SU-DHL-6 (cell line): ENCODE measurements around the gene ZNF804B.

ENCODE experiments used
- H2AFZ ChIP-seq: fragments of 200-600 bp; sonication (generic); 2 replicates; pipeline ENCODE4 v1.6.1; 2014; ENCODE audit warnings: low read depth, mild to moderate bottlenecking, moderate library complexity, mixed read lengths, antibody characterized with exemption, low read length; ENCODE audit not compliant: severe bottlenecking
- H3F3A ChIP-seq: fragments of 200-600 bp; shearing (Covaris generic); 2 replicates; pipeline ENCODE4 v1.6.0; 2016; ENCODE audit warnings: antibody characterized with exemption, mild to moderate bottlenecking; ENCODE audit not compliant: insufficient read depth
- H3K27ac ChIP-seq: fragments of 200-600 bp; sonication (generic); 2 replicates; pipeline ENCODE4 v1.5.1; 2016; ENCODE audit warnings: low read depth, mild to moderate bottlenecking, low read length, moderate library complexity, mixed read lengths
- H3K27me3 ChIP-seq: fragments of 200-600 bp; sonication (generic), shearing (Covaris generic); 2 replicates; pipeline ENCODE4 v1.6.0; 2014; ENCODE audit warnings: mild to moderate bottlenecking, low read length
- H3K36me3 ChIP-seq: fragments of 200-600 bp; sonication (generic); 2 replicates; pipeline ENCODE4 v1.6.1; 2014; ENCODE audit warnings: mild to moderate bottlenecking, low read length, mixed read lengths
- H3K4me2 ChIP-seq: fragments of 300-600, 200-600 bp; shearing (Covaris generic), sonication (generic); 2 replicates; pipeline ENCODE4 v1.6.0; 2014; ENCODE audit warnings: low read length, low read depth, mild to moderate bottlenecking; ENCODE audit not compliant: poor library complexity, severe bottlenecking
- H3K4me3 ChIP-seq: fragments of 200-600 bp; sonication (generic); 2 replicates; pipeline ENCODE4 v1.5.1; 2014; ENCODE audit warnings: antibody characterized with exemption, low read length, mild to moderate bottlenecking, mixed read lengths; ENCODE audit not compliant: insufficient read depth, poor library complexity, severe bottlenecking
- H3K79me2 ChIP-seq: fragments of 200-600 bp; sonication (generic); 2 replicates; pipeline ENCODE4 v1.6.1; 2014; ENCODE audit warnings: mild to moderate bottlenecking, low read length, moderate library complexity; ENCODE audit not compliant: insufficient read depth
- H3K9ac ChIP-seq: fragments of 200-600 bp; sonication (generic); 2 replicates; pipeline ENCODE4 v1.7.0; 2014; ENCODE audit warnings: mild to moderate bottlenecking, low read length
- H3K9me2 ChIP-seq: fragments of 200-600 bp; sonication (generic); replicated peaks from 2 replicates; pipeline ENCODE4 v1.6.1; 2014; ENCODE audit warnings: low read length; ENCODE audit not compliant: insufficient read depth
- H3K9me3 ChIP-seq: fragments of 200-600 bp; sonication (generic); 2 replicates; pipeline ENCODE4 v1.6.1; 2014; ENCODE audit warnings: low read length, mixed read lengths; ENCODE audit not compliant: insufficient read depth
- H4K20me1 ChIP-seq: fragments of 200-600 bp; sonication (generic); 2 replicates; pipeline ENCODE4 v1.6.1; 2014; ENCODE audit warnings: low read depth, mild to moderate bottlenecking, antibody characterized with exemption, low read length, moderate library complexity, mixed read lengths
- EZH2phosphoT487 ChIP-seq: fragments of 200-600 bp; sonication (generic), shearing (Covaris generic); conservative IDR thresholded peaks from 2 replicates; pipeline ENCODE4 v1.6.1; 2018; ENCODE audit warnings: mild to moderate bottlenecking, antibody characterized with exemption, low read length, moderate library complexity, mixed read lengths
- TF ChIP-seq, protein P1 (sequence below): fragments of 200-600 bp; sonication (generic); IDR thresholded peaks from one replicate; pipeline ENCODE4 v1.5.1; 2017; ENCODE audit warnings: antibody characterized with exemption, mild to moderate bottlenecking, low read length, moderate library complexity; ENCODE audit not compliant: insufficient read depth, poor library complexity, severe bottlenecking

ZNF804B gene

DNA sequence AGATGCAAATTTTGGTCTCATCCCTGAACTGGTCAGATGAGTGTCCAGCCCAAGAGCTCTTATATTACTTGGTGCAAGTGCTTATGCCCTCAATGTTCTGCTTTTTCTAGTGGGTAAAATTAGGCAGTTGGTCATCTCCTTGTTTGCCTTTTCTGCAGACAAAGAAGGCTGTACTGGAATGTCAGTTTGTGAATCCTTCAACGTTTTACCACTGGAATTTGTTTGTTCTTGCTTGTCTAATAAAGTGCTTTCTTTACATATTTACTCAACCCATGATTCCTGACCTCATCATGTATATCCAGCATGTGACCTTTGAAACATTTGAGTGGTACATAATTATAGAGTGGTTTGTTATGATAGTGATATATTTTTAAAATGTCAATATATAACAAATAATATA, 268.3 kb downstream of the ZNF804B start:
- H3K9me3 ChIP-seq, result no peaks in the 10 kb centered on the region
- peak overlapping the region; percentile 94 for H3K27ac ChIP-seq
- H3K27me3 ChIP-seq, result no peaks in the 10 kb centered on the region
- H4K20me1 ChIP-seq, result no peaks in the 10 kb centered on the region
- peaks cover 35% of the 10 kb centered on the region for H3F3A ChIP-seq
- H3K9me2 ChIP-seq, result no peaks in the 10 kb centered on the region
- no peak overlapping the region for H3K4me3 ChIP-seq
- H3K79me2 ChIP-seq, result no peaks in the 10 kb centered on the region
- peak overlapping the region; percentile 34 for H2AFZ ChIP-seq
- H3K36me3 ChIP-seq, result no peaks in the 10 kb centered on the region
- no peak for TF ChIP-seq EZH2phosphoT487
- TF ChIP-seq, protein P1, sequence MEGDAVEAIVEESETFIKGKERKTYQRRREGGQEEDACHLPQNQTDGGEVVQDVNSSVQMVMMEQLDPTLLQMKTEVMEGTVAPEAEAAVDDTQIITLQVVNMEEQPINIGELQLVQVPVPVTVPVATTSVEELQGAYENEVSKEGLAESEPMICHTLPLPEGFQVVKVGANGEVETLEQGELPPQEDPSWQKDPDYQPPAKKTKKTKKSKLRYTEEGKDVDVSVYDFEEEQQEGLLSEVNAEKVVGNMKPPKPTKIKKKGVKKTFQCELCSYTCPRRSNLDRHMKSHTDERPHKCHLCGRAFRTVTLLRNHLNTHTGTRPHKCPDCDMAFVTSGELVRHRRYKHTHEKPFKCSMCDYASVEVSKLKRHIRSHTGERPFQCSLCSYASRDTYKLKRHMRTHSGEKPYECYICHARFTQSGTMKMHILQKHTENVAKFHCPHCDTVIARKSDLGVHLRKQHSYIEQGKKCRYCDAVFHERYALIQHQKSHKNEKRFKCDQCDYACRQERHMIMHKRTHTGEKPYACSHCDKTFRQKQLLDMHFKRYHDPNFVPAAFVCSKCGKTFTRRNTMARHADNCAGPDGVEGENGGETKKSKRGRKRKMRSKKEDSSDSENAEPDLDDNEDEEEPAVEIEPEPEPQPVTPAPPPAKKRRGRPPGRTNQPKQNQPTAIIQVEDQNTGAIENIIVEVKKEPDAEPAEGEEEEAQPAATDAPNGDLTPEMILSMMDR, result no peak
- peak overlapping the region; percentile 67 for H3K4me2 ChIP-seq
- H3K9ac ChIP-seq, result peak overlapping the region; percentile 32; the same call in 1 of the 2 replicates

DNA sequence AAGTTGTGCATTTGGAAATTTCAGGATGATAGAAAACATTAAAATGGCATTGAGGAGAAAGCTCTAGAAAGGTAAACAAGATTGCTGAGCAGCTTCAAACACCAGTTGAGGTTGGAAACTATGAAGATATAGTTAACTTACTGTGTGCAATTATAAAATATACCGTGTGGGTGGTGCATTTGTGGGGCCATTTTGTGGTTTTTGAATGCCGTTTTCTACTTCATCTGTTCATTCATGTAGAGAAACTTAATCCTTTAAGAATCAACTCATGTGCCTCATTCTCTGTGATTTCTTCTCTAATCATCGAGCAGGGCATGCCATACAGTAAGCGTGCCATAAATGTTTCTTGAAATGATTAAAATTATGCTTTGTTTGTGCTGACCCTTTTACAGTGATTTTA, 268.8 kb downstream of the ZNF804B start:
- no peaks in the 10 kb centered on the region for H4K20me1 ChIP-seq
- peak overlapping the region; percentile 31 for H2AFZ ChIP-seq
- H3K4me2 ChIP-seq, result peak overlapping the region; percentile 67
- no peaks in the 10 kb centered on the region for H3K9me3 ChIP-seq
- TF ChIP-seq, protein P1, result no peak
- TF ChIP-seq EZH2phosphoT487, result no peak
- peak overlapping the region; percentile 5 for H3K4me3 ChIP-seq
- H3F3A ChIP-seq, result peaks cover 35% of the 10 kb centered on the region
- H3K27ac ChIP-seq, result peak overlapping the region; percentile 94
- peak overlapping the region; percentile 32 for H3K9ac ChIP-seq
- no peaks in the 10 kb centered on the region for H3K27me3 ChIP-seq
- no peaks in the 10 kb centered on the region for H3K36me3 ChIP-seq
- no peaks in the 10 kb centered on the region for H3K9me2 ChIP-seq
- H3K79me2 ChIP-seq, result no peaks in the 10 kb centered on the region

DNA sequence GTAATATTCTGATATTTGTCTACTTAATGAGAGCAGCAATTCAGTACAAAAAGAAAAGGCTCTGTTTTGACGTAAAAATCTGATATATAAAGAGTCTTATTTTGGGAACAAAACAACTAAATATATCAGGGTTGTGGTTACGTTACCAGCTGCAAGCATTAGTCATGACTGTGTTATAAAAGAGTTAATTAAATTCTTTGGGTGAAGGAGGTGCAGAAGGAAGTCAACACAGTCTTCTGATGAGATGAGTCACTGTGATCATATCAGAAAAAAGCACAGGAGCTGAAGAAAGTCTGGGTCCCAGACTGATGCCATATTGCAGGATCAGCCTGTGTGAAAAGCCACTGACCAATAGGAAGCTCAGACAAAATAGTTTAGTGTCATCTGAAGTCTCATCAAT, 270.4 kb downstream of the ZNF804B start:
- H3K36me3 ChIP-seq, result no peaks in the 10 kb centered on the region
- H3K4me3 ChIP-seq, result peak overlapping the region; percentile 30
- no peaks in the 10 kb centered on the region for H3K79me2 ChIP-seq
- peak overlapping the region; percentile 94 for H3K27ac ChIP-seq
- H3F3A ChIP-seq, result peaks cover 26% of the 10 kb centered on the region
- H3K27me3 ChIP-seq, result no peaks in the 10 kb centered on the region
- H3K9me3 ChIP-seq, result no peaks in the 10 kb centered on the region
- no peak for TF ChIP-seq EZH2phosphoT487
- TF ChIP-seq, protein P1, result no peak
- H2AFZ ChIP-seq, result no peak overlapping the region
- H3K9ac ChIP-seq, result peak overlapping the region; percentile 32
- H4K20me1 ChIP-seq, result no peaks in the 10 kb centered on the region
- peak overlapping the region; percentile 67 for H3K4me2 ChIP-seq
- H3K9me2 ChIP-seq, result no peaks in the 10 kb centered on the region
